A673 (cell line): ENCODE measurements around the gene SLC4A1.

Source experiments
- CTCF ChIP-seq: fragments of 300-800, 200-600 bp; sonication (generic); conservative IDR thresholded peaks from 2 replicates; pipeline ENCODE4 v1.5.1; 2017; ENCODE audit warnings: low read depth, mild to moderate bottlenecking, antibody characterized with exemption, low read length, moderate library complexity, mixed read lengths
- EZH2 ChIP-seq: fragments of 200-600 bp; sonication (generic); IDR thresholded peaks from 2 replicates; pipeline ENCODE4 v1.6.1; 2017; ENCODE audit warnings: borderline replicate concordance, low read depth, mild to moderate bottlenecking, mixed read lengths, antibody characterized with exemption, low read length; ENCODE audit not compliant: poor library complexity, severe bottlenecking

GRCh38 chr17:44213403-44214229 lies 54.3 kb downstream of the SLC4A1 start:
- TF ChIP-seq CTCF (no peak), EZH2 (no peak)
